Measurements from ENCODE around the gene USH1C. TPM values are rescaled to one million over a fixed set of nuclear protein-coding genes. Genes with fewer than 3 reads are reported as not detected.

USH1C gene
- total RNA-seq, 4 donors from 2014 or later, result 0.35 to 0.46 TPM; not detected in 2

- no peak for DNase-seq
- Histone ChIP-seq H3K4me3 (no peak overlapping the region), H3K9me3 (no peaks in the 10 kb centered on the region), H3K27ac (no peak overlapping the region), H3K27me3 (no peaks in the 10 kb centered on the region), H3K4me1 (no peaks in the 10 kb centered on the region), H3K36me3 (no peaks in the 10 kb centered on the region)
- TF ChIP-seq CTCF (IDR thresholded peaks at IDR 0.05), result no peak
- TF ChIP-seq POLR2A (IDR thresholded peaks at IDR 0.05), result no peak
- intact Hi-C loops (cut with DNase I; ENCODE audit: low total_unique reads), result no loop called here
Observed at GRCh38 chr11:17574141-17575091, 30.2 kb upstream of the USH1C start.

GRCh38 chr11:17573526-17573925 is 29.3 kb upstream of the USH1C start:
- no peak for DNase-seq
- Histone ChIP-seq H3K4me3 (no peak overlapping the region), H3K36me3 (no peaks in the 10 kb centered on the region), H3K27ac (no peak overlapping the region), H3K27me3 (no peaks in the 10 kb centered on the region), H3K4me1 (no peaks in the 10 kb centered on the region), H3K9me3 (no peaks in the 10 kb centered on the region)
- intact Hi-C loops (cut with DNase I; ENCODE audit: low total_unique reads), result no loop called here
- TF ChIP-seq POLR2A (IDR thresholded peaks at IDR 0.05), result no peak
- no peak for TF ChIP-seq CTCF (IDR thresholded peaks at IDR 0.05)

GRCh38 chr11:17572791-17573460 is 28.7 kb upstream of the USH1C start:
- H3K27ac ChIP-seq, result no peak overlapping the region
- no peaks in the 10 kb centered on the region for H3K4me1 ChIP-seq
- TF ChIP-seq CTCF (IDR thresholded peaks at IDR 0.05), result no peak
- TF ChIP-seq POLR2A (IDR thresholded peaks at IDR 0.05), result no peak
- no peaks in the 10 kb centered on the region for H3K27me3 ChIP-seq
- no peak overlapping the region for H3K4me3 ChIP-seq
- intact Hi-C loops (cut with DNase I; ENCODE audit: low total_unique reads), result no loop called here
- H3K36me3 ChIP-seq, result no peaks in the 10 kb centered on the region
- H3K9me3 ChIP-seq, result no peaks in the 10 kb centered on the region
- no peak for DNase-seq

- intact Hi-C loops (cut with DNase I; ENCODE audit: low total_unique reads), result no loop called here
- H3K27me3 ChIP-seq, result no peaks in the 10 kb centered on the region
- DNase-seq, result no peak
Observed at GRCh38 chr11:17572359-17572690, 28.1 kb upstream of the USH1C start.

More at GRCh38 chr11:17572359-17572690, 28.1 kb upstream of the USH1C start:
- TF ChIP-seq POLR2A (IDR thresholded peaks at IDR 0.05), result no peak
- no peak for TF ChIP-seq CTCF (IDR thresholded peaks at IDR 0.05)
- Histone ChIP-seq H3K36me3 (no peaks in the 10 kb centered on the region), H3K4me3 (no peak overlapping the region), H3K9me3 (no peaks in the 10 kb centered on the region), H3K4me1 (no peaks in the 10 kb centered on the region), H3K27ac (no peak overlapping the region)

Measured in uterus (tissue), 4 donors.